ENCODE data around the gene DDX24.

- no peak for TF ChIP-seq CTCF (IDR thresholded peaks at IDR 0.05)
- no peak for TF ChIP-seq ZFX (IDR thresholded peaks at IDR 0.05; ENCODE audit: borderline replicate concordance)
Observed at GRCh38 chr14:94113908-94114588, 33.0 kb upstream of the DDX24 start.
